ENCODE data around the gene TYRO3.

TYRO3 gene

DNA sequence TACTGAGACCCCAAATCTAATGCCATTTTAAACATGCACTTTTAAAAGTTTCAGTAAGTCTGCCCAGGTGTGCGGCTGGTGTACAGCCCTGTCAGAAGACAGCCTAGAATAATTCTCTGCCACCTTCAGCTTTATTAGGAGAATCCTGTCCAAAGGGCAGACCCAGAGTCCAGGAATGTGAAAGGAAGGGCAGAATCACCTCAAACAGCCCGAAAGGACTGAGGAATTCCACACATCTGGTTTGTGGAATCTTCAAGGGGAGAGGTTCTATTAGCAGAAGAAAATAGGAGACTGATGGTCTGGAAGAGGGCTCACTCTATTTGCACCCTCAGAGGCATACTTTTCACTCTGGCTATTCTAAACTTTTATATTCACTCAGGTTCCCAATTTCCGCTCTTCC lies 46.6 kb downstream of the TYRO3 start:
- no peak for DNase-seq (ENCODE audit: low spot score)

DNA sequence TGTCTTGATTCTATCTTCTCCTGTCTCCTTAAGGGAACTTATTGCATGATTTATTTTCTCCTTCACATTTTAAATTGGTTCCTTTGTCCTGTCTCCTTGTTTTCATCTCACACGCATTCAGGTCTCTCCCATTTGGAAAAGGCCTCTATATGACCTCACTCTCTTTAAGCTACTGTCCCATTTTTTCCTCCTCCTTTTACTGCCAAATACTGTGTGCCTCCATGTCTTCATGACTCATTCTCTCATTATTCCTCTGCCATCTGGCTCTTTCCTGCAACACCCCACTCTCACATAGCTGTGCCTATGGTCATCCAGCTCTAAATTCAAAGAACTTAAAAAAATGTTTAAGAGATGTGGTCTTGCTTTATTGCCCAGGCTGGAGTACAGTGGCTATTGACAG lies 48.0 kb downstream of the TYRO3 start:
- peak; percentile 16 for DNase-seq (ENCODE audit: low spot score)

DNA sequence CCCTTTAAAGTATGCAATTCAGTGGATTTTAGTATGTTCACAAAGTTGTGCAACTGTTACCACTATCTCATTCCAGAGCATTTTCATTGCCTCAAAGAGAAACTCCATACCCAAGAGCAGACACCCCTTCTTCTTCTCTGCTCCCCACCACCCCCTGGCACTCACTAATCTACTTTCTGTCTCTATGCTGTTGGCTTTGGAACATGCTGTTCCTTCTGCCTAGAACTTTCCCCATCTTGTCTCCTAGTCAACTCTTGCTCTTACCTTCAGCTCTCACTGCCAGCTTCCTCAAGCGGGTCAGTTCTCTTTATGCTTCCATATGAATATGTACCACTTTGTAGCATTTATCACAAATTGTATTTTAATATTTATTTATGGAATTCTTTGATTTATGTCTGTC lies 50.1 kb downstream of the TYRO3 start:
- DNase-seq (ENCODE audit: low spot score): no peak

DNA sequence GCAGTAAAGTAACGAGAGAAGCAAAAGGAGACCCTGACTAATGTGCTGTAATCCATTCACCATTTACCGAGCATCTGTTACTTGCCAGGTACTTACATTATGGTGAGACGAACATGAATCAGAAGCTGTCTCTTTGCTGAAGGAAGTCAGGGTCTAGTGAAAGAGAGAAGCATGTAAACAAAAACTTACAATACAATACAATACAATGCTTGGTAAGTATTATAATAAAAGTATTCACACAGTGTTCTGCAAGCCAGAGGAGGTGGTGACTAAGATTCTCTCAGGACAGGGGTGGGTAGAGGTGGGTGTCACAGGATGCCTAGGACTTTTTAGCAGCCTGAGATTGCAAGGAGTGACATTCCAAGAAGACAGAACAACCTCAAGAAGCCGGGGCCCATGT lies 51.0 kb downstream of the TYRO3 start:
- no peak for DNase-seq (ENCODE audit: low spot score)

DNA sequence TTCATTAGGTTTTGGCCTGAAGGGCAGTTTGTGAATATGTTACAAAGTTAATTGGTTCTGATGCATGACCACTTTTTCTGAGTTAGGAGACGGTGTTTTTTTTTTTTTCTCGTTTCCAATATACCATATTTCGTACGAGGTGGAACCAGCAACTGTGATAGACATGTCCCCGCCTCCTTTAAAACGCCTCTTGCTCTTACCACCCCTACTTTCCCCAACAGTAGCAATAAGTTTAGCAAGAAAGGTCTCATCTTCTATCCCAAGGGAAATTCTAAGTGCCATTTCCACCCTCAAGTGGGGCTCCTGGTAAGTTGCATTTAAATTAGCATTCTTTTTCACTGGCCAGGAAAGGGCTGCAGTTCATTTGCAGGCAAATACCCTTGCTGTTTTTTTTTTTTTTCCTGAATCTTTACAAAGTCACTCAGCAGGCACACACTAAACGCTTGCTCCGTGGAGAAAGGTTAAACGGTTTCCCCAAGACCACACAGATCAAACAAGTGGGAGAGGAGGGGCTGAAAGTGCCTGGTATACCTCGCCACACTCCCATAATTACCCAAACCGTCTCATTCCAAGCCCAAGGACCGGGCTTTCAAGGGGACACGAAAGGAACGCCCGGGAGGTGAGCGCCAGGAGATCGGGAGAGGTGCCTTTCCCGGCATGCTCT lies 61.7 kb downstream of the TYRO3 start:
- no peak for DNase-seq (ENCODE audit: low spot score)

DNA sequence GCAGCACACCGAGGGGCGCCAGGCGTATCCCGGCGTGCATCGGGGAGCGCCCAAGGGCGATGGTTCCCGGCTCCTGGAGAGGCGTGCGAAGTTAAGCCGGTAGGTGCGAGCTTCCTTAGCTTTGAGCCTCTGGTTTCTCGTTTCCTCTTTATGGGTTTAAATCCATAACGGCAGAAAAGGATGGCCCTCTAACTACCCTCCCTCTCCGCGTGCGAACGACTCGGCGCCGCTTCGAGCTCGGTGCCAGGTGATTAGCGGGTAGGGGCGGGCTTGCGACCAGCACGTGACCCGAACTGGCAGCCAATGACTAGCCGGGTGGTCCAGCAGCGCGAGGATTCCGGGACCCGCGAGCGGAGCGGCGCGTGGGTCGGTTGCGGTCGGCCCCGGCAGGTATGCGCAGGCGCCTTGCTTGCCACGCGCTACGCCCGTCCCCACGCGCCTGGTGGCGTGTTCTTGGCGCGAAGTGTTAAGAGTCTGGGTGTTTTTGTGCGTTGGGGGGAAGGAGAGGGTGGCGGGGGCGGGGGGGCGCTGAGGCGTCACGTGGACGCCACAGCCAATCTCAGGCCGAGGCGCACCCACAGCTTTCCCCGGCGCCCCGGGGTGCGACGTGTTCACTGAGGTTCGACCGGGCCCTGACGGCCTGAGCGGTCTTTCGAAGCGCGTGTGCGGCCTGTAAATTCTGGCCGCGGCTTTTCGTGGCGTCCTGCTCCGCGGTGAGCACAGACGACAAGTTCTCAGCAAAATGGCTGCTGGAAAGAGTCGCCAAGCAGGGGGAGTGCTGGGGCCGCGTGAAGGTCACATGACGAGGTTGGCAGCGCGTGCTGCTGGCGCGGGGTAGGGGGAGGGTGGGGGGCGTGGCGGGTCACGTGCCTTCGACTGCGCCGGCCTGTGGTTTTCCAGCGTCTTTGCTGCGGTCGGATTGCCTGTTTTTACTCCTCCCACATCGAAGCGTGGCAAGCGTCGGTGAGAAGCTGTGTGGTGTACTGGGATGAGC lies 62.5 kb downstream of the TYRO3 start:
- no peak for DNase-seq (ENCODE audit: low spot score)

DNA sequence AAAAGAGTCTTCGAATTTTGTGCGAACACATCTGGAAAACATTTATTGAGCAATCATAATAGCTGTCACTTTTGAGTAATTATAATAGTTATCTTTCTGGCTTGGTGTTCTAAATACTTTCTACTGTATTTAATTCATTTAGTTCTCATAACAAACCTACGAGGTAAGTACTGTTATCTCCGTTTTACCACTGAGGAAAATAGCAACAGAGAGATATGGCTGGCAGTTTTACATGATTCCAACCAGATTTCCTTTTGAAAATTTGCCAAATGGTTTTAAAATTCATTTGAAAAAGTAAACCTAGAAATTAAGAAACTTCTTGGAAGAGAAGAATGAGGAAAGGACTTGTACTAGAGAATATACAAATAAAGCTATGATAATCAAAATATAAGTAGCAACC lies 63.9 kb downstream of the TYRO3 start:
- no peak for DNase-seq (ENCODE audit: low spot score)

DNA sequence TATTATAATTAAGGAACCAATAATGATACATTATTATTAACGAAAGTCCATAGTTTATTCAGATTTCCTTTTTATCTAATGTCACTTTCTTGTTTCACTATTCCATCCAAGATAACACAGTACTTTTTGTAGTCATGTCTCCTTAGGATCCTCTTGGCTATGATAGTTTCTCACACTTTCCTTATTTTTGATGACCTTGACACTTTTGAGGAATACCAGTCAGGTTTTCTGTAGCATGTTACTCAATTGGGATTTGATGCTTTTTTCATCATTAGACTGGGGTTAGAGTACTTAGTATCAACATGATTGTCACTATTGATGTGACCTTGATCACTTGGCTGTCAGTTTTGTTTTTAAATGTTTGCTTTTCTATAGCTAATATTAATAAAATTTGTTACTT lies 68.2 kb downstream of the TYRO3 start:
- DNase-seq (ENCODE audit: low spot score): no peak

DNA sequence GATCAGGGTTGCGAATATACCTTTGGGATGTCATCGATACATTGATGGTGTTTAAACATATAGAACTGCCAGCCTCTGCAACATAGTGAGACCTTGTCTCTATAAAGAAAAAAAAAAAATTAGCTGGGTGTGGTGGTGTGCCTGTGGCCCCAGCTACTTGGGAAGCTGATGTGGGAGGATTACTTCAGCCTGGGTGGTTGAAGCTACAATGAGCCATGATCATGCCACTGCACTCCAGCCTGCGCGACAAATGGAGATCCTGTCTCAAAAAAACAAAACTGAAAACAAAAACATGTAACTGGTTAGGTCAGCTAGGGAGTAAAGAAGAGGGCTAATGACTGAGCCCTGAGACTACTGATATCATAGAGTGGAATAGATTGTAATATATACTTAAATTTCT lies 70.5 kb downstream of the TYRO3 start:
- no peak for DNase-seq (ENCODE audit: low spot score)

DNA sequence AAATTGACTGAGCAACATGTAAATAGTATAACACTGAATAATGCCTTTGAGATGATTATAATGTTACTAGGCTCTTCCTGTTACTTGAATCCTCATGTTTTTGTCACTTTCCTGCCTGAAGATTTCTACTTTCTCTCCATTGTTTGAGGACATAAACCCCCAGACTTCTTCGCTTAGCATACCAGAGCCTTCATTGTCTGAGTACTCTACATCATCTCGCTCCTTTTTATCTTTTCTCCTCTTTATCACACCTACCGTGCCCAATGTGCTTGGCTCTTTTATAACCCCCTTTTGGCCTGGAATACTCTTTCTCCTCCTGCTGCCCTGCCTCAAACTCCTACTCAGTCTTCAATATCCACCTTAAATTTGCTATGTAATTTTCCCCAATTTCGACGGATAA lies 70.9 kb downstream of the TYRO3 start:
- DNase-seq (ENCODE audit: low spot score): no peak

DNA sequence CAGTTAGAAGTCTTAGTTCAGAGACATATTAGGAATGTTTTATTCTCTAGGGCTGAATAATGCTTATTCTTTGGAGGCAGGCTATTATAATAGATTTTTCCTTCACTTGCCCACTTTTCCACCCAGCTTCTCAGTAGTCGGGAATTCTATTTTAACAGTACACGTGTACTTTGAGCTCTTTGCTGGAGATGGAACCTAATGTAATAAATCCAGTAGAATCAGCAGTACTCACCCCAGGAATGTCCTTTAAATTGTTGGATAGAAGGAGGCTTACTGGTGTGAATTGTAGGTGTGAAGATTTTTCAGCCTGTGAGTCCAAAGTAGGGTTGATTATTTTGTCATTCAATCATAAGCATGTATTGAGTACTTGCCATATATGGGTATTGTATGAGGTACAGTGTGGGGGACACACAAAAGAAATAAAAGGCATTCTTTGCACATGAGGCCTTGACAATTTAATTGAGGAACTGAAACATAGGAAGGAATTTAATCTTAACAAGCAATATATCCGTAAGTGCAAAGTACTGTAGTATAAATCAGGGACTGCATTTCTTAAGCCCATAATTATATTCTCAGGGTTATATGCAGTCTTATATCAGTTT lies 71.7 kb downstream of the TYRO3 start:
- no peak for DNase-seq (ENCODE audit: low spot score)

DNA sequence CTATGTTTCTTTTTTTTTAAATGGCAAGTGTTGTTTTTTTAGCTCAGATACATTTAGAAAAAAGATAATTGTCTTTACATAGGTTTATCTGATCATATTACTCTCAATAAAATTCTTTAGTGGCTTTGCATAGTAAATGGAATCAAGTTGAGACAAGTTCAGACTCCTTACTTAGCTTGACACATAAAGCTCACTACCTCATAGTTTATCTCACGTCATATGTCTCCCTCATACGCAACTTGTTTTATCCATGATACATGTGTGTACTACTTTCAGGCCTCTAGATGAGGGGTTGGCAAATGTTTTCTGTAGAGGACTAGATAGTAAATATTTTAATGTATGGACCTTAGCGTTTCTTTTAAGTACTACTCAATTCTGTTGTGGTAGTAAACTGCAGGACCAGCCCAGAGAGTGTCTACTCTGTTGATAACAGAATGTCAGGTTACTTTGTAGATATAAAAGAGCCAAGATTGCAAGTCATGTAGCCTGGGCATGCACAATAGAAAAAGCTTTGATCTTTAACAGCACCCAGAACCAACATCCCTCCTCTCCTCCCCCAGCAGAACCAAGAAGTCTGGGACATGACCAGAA lies 73.0 kb downstream of the TYRO3 start:
- no peak for DNase-seq (ENCODE audit: low spot score)

Data from LoVo (cell line).